ENCODE data around the gene CNOT6L. TPM values are rescaled to one million over a fixed set of nuclear protein-coding genes. Genes with fewer than 3 reads are reported as not detected.
A peak's percentile ranks its signal among the peaks of the same experiment; 100 is the strongest.

Gene CNOT6L
- total and polyA plus RNA-seq, 5 donors, result 3.6 to 27.1 (median 22.4) TPM

- H3K27me3 ChIP-seq (ENCODE audit: control insufficient read depth, insufficient read depth), result no peaks in the 10 kb centered on the region
- WGBS, result 91% methylated on average over 12 of the region's 12 CpGs
- ATAC-seq, result no peak
- H3K9me3 ChIP-seq (ENCODE audit: control insufficient read depth, low read length), result no peaks in the 10 kb centered on the region
- no peaks in the 10 kb centered on the region for H3K4me1 ChIP-seq (ENCODE audit: control insufficient read depth, insufficient read depth, low read length)
- intact Hi-C loops (cut with DNase I), result no loop called here
- DNase-seq, result no peak
- H3K27ac ChIP-seq (ENCODE audit: low read length), result no peak overlapping the region
- H3K4me3 ChIP-seq (ENCODE audit: low read length), result no peak overlapping the region
These were observed 30.3 kb upstream of the CNOT6L start for GRCh38 chr4:77849278-77849965.

GRCh38 chr4:77848508-77848907, 29.3 kb upstream of the CNOT6L start:
- ATAC-seq (no peak), DNase-seq (no peak)
- no peaks in the 10 kb centered on the region for H3K27me3 ChIP-seq (ENCODE audit: control insufficient read depth, insufficient read depth)
- intact Hi-C loops (cut with DNase I), result no loop called here
- no peaks in the 10 kb centered on the region for H3K9me3 ChIP-seq (ENCODE audit: control insufficient read depth, low read length)
- no peak overlapping the region for H3K4me3 ChIP-seq (ENCODE audit: low read length)
- WGBS, result 95% methylated on average over 6 of the region's 6 CpGs
- H3K27ac ChIP-seq (ENCODE audit: low read length), result no peak overlapping the region
- H3K4me1 ChIP-seq (ENCODE audit: control insufficient read depth, insufficient read depth, low read length), result no peaks in the 10 kb centered on the region

DNA sequence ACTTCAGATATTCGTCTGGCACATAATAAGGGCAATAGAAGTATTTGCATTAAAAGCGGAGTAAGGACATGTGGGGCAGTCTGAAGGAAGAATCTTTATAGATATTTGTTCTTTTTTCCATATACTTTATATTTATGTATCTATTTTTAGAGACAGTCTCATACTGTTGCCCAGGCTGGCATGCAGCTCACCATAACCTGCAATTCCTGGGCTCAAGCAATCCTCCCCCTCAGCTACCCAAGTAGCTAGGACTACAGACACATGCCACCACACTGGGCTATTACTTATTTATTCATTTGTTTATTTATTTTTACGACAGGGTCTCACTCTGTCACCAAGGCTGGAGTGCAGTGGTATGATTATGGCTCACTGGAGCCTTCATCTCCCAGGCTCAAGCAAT, 26.8 kb upstream of the CNOT6L start:
- H3K4me3 ChIP-seq (ENCODE audit: low read length), result no peak overlapping the region
- DNase-seq, result no peak
- 88% methylated on average over 3 of the region's 3 CpGs for WGBS
- intact Hi-C loops (cut with DNase I), result no loop called here
- ATAC-seq, result no peak
- H3K9me3 ChIP-seq (ENCODE audit: control insufficient read depth, low read length), result no peaks in the 10 kb centered on the region
- no peak overlapping the region for H3K27ac ChIP-seq (ENCODE audit: low read length)
- no peaks in the 10 kb centered on the region for H3K27me3 ChIP-seq (ENCODE audit: control insufficient read depth, insufficient read depth)
- no peaks in the 10 kb centered on the region for H3K4me1 ChIP-seq (ENCODE audit: control insufficient read depth, insufficient read depth, low read length)

DNA sequence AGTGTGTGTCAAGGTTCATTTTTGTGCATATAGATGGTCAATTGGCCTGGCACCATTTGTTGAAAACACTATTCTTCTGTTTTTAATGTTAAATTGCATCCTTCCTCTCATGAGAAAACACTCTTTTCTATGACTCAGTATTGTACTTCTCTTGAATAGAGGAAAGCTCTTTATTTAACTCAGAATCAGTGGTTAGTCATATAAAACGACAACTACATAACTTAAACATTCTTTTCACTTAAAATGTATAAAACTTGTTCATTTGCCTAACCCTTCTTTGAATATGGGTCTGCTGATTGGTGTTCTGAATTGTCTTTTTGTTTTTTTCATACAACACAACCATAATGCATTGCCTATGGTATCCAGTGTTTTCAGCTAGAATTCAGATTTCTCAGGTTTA, 26.2 kb upstream of the CNOT6L start:
- ATAC-seq (no peak), DNase-seq (no peak)
- no peaks in the 10 kb centered on the region for H3K9me3 ChIP-seq (ENCODE audit: control insufficient read depth, low read length)
- WGBS, result 82% methylated on average over 1 of the region's 1 CpG
- intact Hi-C loops (cut with DNase I), result no loop called here
- no peaks in the 10 kb centered on the region for H3K27me3 ChIP-seq (ENCODE audit: control insufficient read depth, insufficient read depth)
- no peak overlapping the region for H3K4me3 ChIP-seq (ENCODE audit: low read length)
- H3K4me1 ChIP-seq (ENCODE audit: control insufficient read depth, insufficient read depth, low read length), result no peaks in the 10 kb centered on the region
- no peak overlapping the region for H3K27ac ChIP-seq (ENCODE audit: low read length)

DNA sequence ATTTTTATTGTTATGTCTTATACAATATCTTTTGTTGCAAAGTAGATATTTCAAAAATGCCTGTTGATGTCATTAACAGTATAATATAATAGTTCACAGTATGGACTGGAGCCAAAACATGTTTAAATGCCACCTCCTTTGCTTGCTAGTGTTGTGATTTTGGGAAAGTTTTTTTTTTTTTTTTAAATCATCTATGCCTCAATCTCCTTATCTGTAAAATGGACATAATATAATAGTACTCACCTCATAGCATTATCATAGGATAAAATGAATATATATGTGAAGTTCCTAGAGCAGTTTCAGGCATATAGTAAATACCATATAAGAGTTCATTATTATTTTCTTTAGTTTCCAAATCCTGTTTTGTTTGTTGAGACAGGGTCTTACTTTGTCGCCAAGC, 25.2 kb upstream of the CNOT6L start:
- no peak for ATAC-seq
- intact Hi-C loops (cut with DNase I), result no loop called here
- H3K4me3 ChIP-seq (ENCODE audit: low read length), result no peak overlapping the region
- H3K27ac ChIP-seq (ENCODE audit: low read length), result no peak overlapping the region
- H3K27me3 ChIP-seq (ENCODE audit: control insufficient read depth, insufficient read depth), result no peaks in the 10 kb centered on the region
- no peak for DNase-seq
- no peaks in the 10 kb centered on the region for H3K9me3 ChIP-seq (ENCODE audit: control insufficient read depth, low read length)
- 93% methylated on average over 1 of the region's 1 CpG for WGBS
- no peaks in the 10 kb centered on the region for H3K4me1 ChIP-seq (ENCODE audit: control insufficient read depth, insufficient read depth, low read length)

GRCh38 chr4:77843628-77844027, 24.5 kb upstream of the CNOT6L start:
- DNase-seq (no peak), ATAC-seq (peak in 1 of 2 donors; percentile 80)
- WGBS, result 28% methylated on average over 1 of the region's 1 CpG
- Histone ChIP-seq H3K4me3 (ENCODE audit: low read length) (no peak overlapping the region), H3K27ac (ENCODE audit: low read length) (no peak overlapping the region), H3K27me3 (ENCODE audit: control insufficient read depth, insufficient read depth) (no peaks in the 10 kb centered on the region), H3K4me1 (ENCODE audit: control insufficient read depth, insufficient read depth, low read length) (no peaks in the 10 kb centered on the region), H3K9me3 (ENCODE audit: control insufficient read depth, low read length) (no peaks in the 10 kb centered on the region)
- intact Hi-C loops (cut with DNase I), result no loop called here

DNA sequence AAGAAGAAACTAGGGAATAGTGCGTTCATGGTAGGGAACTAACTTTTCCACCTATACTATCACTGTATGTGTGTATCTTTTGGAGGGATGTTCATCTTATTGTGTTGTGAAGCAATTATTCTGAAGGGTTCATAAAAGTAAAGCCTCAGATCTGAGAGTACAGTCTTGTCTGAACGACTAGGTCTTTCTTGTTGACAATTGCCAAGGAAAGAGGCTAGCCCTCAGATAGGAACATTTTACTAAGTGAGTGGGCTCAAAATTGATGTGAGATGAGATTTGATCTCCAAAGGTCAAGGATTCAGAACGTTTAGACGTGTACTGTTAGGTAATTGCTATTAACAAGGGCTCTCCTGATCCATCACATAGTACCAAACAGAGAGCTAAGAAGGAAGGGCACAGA, 15.2 kb upstream of the CNOT6L start:
- H3K9me3 ChIP-seq (ENCODE audit: control insufficient read depth, low read length), result no peaks in the 10 kb centered on the region
- DNase-seq (no peak), ATAC-seq (no peak)
- no peaks in the 10 kb centered on the region for H3K4me1 ChIP-seq (ENCODE audit: control insufficient read depth, insufficient read depth, low read length)
- WGBS, result 64% methylated on average over 4 of the region's 4 CpGs
- no peak overlapping the region for H3K27ac ChIP-seq (ENCODE audit: low read length)
- intact Hi-C loops (cut with DNase I), result no loop called here
- no peak overlapping the region for H3K4me3 ChIP-seq (ENCODE audit: low read length)
- H3K27me3 ChIP-seq (ENCODE audit: control insufficient read depth, insufficient read depth), result no peaks in the 10 kb centered on the region

DNA sequence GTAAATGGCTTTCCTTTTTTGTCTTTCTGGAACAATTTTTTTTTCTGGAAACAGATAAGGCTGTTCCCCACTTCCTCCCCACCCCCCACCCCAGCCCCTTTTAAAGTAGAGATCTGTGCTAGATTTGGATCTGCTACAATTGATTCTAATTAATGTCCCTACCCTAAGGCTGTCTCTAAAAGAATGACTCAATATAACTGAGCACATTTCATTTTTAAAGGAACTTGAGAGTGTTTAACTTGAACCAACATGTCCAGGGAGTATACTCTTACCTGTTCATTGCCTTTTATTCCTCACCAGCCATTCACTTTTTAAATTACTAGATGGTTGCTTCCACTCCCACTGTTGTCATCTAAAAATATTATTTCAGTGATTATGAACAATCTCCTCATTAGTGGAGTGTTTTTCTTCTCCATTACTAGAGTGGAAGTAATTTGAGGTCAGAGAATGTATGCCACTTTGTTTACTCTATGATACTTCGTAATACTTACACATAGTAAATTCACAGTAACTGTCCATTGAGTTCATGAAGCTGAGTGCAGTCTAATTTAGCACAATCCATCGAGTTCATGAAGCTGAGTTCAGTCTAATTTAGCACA, 14.1 kb upstream of the CNOT6L start:
- H3K4me1 ChIP-seq (ENCODE audit: control insufficient read depth, insufficient read depth, low read length), result no peaks in the 10 kb centered on the region
- H3K9me3 ChIP-seq (ENCODE audit: control insufficient read depth, low read length), result no peaks in the 10 kb centered on the region
- DNase-seq, result no peak
- ATAC-seq, result no peak
- no peak overlapping the region for H3K27ac ChIP-seq (ENCODE audit: low read length)
- H3K27me3 ChIP-seq (ENCODE audit: control insufficient read depth, insufficient read depth), result no peaks in the 10 kb centered on the region
- no peak overlapping the region for H3K4me3 ChIP-seq (ENCODE audit: low read length)
- 78% methylated on average over 2 of the region's 2 CpGs for WGBS
- intact Hi-C loops (cut with DNase I), result no loop called here

DNA sequence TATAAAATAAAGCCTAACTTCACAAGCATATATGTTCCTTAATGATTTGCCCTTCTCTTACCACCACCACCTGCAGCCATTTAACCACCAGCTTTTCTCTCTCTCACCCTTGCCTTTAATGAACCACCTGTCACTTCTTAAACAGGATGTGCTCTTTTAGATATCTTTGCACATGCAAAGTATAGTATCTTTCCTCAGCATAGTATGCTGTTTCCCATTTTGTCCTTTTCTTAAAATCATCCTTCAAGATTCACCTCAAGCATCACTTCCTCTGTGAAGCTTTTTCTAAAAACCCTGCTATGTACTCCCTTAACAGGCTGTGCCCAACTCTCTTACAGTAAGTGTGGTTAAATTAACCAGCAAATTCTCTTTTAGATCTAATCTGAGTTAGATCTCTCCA, 8.2 kb upstream of the CNOT6L start:
- intact Hi-C loops (cut with DNase I), result no loop called here
- H3K27ac ChIP-seq (ENCODE audit: low read length), result no peak overlapping the region
- H3K9me3 ChIP-seq (ENCODE audit: control insufficient read depth, low read length), result no peaks in the 10 kb centered on the region
- H3K4me1 ChIP-seq (ENCODE audit: control insufficient read depth, insufficient read depth, low read length), result no peaks in the 10 kb centered on the region
- ATAC-seq, result no peak
- DNase-seq, result no peak
- H3K4me3 ChIP-seq (ENCODE audit: low read length), result no peak overlapping the region
- H3K27me3 ChIP-seq (ENCODE audit: control insufficient read depth, insufficient read depth), result no peaks in the 10 kb centered on the region

GRCh38 chr4:77826275-77826674, 7.1 kb upstream of the CNOT6L start:
- DNase-seq (no peak), ATAC-seq (no peak)
- H3K4me1 ChIP-seq (ENCODE audit: control insufficient read depth, insufficient read depth, low read length), result no peaks in the 10 kb centered on the region
- H3K27me3 ChIP-seq (ENCODE audit: control insufficient read depth, insufficient read depth), result no peaks in the 10 kb centered on the region
- H3K27ac ChIP-seq (ENCODE audit: low read length), result no peak overlapping the region
- H3K9me3 ChIP-seq (ENCODE audit: control insufficient read depth, low read length), result no peaks in the 10 kb centered on the region
- intact Hi-C loops (cut with DNase I), result no loop called here
- no peak overlapping the region for H3K4me3 ChIP-seq (ENCODE audit: low read length)
- 78% methylated on average over 6 of the region's 6 CpGs for WGBS

GRCh38 chr4:77821775-77822174, 2.6 kb upstream of the CNOT6L start:
- peak overlapping the region; percentile 38 for H3K27ac ChIP-seq (ENCODE audit: low read length)
- DNase-seq (no peak), ATAC-seq (no peak)
- 60% methylated on average over 1 of the region's 1 CpG for WGBS
- H3K4me1 ChIP-seq (ENCODE audit: control insufficient read depth, insufficient read depth, low read length), result no peaks in the 10 kb centered on the region
- H3K4me3 ChIP-seq (ENCODE audit: low read length), result no peak overlapping the region
- H3K9me3 ChIP-seq (ENCODE audit: control insufficient read depth, low read length), result no peaks in the 10 kb centered on the region
- H3K27me3 ChIP-seq (ENCODE audit: control insufficient read depth, insufficient read depth), result no peaks in the 10 kb centered on the region
- intact Hi-C loops (cut with DNase I), result no loop called here

All from right cardiac atrium (tissue), 5 donors.